Body of pancreas (tissue), 4 donors: ENCODE data around the gene CPT1B.

Source experiments
- CTCF ChIP-seq, 7 experiments: fragments of 450-650 bp in 4 of 7; fragments of 200-600 bp in 3 of 7; sonication (generic) in 3 of 7; IDR thresholded peaks; one replicate each; pipeline ENCODE4 v1.5.1; 2016 to 2019; ENCODE audit warnings: antibody characterized with exemption in 7 of 7
- POLR2A ChIP-seq, 3 donors: fragments of 450-650 bp; IDR thresholded peaks; one replicate each; pipeline ENCODE4 v1.6.1; 2016; ENCODE audit warnings: antibody characterized with exemption in 3 of 3, mild to moderate bottlenecking in 2 of 3

- no peak for TF ChIP-seq CTCF (IDR thresholded peaks at IDR 0.05)
- TF ChIP-seq POLR2A (IDR thresholded peaks at IDR 0.05): no peak
These were observed 585 bp downstream of the CPT1B start for GRCh38 chr22:50577697-50577986.
